Activated T-cell treated with anti-CD3 and anti-CD28 coated beads for 48 hours (primary cell): ENCODE data around the gene RBMY1D.
"Not testable (repeated sequence)": the region's sequence is repeated elsewhere in the genome, so short reads cannot be mapped to it uniquely, and the experiment has no call there.

Experiments used
- DNase-seq: peaks from one replicate; pipeline ENCODE4 v3.0.0-alpha.2; 2020; ENCODE audit warnings: low read depth

The RBMY1D gene

DNA sequence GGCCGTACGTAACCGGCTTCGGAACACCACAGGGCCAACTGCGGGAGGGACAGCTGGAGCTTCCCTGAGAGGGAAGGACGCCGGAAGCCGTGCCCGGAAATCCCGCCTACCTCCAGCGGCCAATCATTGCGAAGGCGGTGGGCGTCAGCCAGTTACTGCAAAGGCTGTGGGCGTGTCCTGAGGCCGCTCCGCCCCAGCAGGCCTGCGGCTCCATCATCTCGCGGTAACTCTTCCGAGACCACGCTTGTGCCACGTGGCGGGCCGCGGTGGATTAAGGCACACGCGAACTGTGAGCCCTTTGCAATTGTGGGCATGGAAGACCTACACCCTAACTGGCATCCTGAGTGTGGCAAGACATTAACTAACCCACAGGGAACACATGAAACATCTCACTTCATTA, at the start of gene RBMY1D:
Gene RBMY1D (minus strand): TSS at position 101 of the 400 bp plus-strand sequence. CDS start 2,013 bp downstream, outside the sequence.
- DNase-seq: not testable (repeated sequence)

DNA sequence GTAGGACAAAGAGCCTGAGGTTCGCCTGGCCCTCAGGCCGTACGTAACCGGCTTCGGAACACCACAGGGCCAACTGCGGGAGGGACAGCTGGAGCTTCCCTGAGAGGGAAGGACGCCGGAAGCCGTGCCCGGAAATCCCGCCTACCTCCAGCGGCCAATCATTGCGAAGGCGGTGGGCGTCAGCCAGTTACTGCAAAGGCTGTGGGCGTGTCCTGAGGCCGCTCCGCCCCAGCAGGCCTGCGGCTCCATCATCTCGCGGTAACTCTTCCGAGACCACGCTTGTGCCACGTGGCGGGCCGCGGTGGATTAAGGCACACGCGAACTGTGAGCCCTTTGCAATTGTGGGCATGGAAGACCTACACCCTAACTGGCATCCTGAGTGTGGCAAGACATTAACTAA, 23.6 kb upstream of the RBMY1D start, which contains the start of gene RBMY1E:
Gene RBMY1E (minus strand): TSS at position 101 of the 400 bp plus-strand sequence. CDS start 1,978 bp downstream, outside the sequence.
- not testable (repeated sequence) for DNase-seq

DNA sequence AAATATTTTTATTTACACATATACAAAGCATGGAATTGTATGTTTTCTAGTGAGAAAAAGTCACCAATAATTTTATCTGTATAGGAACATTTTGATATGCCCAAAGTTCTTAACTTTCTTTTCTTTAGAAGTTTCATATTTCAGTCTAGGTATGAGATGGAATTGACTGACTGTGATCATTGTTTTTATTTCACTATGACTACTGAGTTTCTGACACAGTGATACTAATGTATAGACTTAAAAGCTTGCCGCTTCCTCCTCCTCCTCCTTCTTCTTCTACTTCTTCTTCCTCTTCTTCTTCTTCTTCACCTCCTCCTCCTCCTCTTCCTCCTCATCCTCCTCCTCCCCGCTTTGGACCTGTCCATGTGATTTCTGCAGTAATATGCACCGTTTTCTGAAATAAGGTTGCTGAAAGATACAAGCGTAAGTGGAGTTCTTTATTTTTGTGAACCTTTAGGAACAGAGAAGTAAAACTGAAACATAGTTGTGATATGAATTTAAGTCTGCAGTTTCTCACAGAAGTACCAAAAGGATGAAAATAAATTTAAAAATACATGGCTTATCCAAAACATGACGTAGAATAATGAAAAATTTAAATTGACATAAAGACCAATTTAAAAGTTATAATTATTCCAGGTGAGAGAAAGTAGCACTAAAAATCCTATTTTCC, 24.8 kb downstream of the RBMY1D start:
- DNase-seq: not testable (repeated sequence)

DNA sequence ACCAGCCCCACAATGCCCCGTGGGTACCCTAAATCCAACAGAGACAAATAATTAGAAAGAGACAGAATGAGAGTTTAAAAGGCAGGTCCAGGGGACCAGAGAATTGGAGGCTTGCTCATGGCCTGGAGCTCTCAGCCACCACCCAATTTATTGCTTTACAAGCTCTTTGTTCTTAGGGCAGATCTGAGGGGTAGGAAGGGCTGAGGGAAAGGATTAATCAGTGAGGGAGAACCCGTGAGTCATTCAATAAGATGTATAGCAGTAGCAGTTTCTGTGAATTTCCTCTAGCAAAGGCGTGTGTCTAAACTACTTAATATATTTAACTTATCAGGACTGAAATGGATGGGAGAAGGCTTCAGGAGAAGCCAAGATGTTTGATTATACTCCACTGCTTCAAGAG, 48.8 kb downstream of the RBMY1D start:
- no peak for DNase-seq

DNA sequence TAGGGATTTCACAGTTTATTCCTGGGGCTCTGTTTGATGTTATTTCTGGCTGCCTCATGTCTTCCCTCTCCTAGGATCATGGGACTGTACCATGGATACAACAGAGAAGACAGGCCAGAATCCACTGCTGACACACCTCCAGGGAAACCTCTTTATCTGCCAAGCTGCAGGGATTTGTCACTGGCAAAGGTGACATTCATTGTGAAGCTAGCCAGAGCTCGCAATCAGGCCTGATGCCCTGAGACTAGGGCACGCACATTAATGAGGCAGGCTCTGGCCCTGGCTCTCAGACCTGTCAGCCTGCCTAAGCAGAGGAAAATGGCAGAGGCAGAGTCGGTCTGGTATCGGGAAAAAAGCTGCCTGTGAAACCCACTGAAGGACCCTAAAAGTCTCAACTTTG, 52.2 kb downstream of the RBMY1D start:
- no peak for DNase-seq

DNA sequence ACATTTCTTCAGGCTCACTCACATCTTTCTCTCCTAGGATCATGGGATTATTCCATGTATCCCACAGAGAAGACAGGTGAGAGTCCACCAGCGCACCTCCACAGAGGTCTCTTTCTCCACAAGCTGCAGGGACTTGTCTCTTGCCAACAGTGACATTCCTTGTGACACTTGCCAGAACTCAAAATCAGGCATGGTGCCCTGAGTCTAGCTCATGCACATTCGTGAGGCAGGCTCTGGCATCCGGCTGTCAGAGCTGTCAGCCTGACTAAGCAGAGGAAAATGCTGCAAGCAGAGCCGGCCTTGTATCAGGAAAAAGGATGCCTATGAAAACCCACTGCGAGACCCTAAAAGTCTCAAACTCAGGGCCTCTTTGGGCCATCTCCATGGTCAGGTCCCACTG, 54.8 kb downstream of the RBMY1D start:
- no peak for DNase-seq

DNA sequence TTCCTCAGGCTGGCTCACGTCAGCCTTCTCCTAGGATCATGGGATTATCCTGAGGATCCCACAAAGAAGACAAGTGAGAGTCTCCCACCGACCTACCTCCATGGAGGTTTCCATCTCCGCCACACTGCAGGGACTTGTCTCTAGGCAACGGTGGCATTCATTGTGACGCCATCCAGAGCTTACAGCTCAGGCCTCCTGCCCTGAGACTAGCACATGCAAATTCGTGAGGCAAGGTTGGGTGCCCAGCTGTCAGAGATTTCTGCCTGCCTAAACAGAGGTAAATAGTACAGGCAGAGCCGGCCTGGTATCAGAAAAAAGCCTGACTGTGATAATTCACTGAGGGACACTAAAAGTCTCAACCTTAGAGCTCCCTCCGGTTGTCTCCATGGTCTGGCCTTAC, 58.0 kb downstream of the RBMY1D start:
- no peak for DNase-seq

DNA sequence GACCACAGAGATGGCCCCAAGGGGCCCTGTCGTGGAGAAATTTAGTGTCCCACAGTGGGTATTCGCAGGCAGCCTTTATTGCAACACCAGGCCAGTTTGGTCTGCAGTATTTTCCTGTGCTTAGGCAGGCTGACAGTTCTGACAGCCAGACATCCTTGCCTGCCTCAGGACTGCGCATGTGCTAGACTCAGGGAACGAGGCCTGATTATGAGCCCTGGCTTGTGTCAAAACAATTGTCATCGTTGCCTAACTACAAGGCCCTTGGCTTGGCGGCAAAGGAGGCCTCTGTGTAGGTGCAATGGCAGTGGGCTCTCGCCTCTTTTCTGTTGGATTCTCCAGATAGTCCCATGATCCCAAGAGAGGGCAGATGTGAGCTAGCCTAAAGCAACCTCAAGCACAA, 59.3 kb downstream of the RBMY1D start:
- DNase-seq: no peak
